LNCAP (cell line): ENCODE measurements around the gene LYZL6.

ENCODE experiments used
- TF ChIP-seq, protein P1 (sequence below): fragments of 450-650 bp; IDR thresholded peaks from 2 replicates; pipeline ENCODE4 v1.5.1; 2017; ENCODE audit warnings: mild to moderate bottlenecking

LYZL6 gene

DNA sequence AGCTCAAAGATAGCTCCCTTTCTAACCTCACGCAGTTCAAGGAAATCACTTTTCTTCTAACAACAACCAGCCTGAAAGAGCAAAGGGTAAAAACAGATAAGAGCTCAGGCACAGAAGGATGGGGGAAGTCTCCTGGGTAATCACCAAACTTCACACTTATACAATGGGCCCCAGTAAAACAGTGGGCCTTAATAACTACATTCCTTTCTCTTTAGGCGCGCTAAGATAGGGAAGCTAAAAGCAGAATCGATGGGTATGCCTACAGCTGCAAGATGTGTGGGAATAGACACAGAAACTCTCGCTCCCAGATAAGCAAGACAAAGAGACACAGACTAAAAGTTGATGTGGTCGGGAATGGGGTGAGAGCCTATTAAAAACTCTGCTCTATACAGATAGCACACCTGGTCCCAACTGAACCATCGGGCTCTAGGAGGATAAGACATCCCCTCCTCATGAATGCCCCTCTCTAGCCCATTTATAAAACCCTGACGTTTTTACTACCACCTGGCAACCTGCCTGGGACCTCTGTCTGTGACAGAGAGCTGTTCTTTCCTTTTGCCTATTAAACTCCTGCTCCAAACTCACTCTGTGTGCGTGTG lies 826 bp downstream of the LYZL6 start:
- TF ChIP-seq, protein P1, sequence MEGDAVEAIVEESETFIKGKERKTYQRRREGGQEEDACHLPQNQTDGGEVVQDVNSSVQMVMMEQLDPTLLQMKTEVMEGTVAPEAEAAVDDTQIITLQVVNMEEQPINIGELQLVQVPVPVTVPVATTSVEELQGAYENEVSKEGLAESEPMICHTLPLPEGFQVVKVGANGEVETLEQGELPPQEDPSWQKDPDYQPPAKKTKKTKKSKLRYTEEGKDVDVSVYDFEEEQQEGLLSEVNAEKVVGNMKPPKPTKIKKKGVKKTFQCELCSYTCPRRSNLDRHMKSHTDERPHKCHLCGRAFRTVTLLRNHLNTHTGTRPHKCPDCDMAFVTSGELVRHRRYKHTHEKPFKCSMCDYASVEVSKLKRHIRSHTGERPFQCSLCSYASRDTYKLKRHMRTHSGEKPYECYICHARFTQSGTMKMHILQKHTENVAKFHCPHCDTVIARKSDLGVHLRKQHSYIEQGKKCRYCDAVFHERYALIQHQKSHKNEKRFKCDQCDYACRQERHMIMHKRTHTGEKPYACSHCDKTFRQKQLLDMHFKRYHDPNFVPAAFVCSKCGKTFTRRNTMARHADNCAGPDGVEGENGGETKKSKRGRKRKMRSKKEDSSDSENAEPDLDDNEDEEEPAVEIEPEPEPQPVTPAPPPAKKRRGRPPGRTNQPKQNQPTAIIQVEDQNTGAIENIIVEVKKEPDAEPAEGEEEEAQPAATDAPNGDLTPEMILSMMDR: no peak

DNA sequence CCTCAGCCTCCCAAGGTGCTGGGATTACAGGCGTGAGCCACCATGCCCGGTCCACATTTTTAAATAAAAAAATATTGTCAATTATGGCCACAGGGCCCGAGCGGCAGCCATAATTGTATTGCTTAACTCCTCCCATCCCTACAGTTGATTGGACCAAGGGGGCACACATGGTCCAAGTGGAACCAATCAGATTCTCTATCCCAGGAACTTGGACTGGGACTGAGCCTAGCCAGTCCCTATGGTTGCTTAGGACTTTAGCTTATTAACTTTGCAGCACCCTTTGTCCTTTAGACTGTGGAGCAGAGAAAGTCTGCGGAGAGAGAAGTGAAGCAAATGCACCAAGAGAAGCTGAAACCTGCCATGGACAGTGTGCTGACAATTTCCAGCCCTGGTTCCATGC lies 7.5 kb downstream of the LYZL6 start:
- TF ChIP-seq, protein P1: no peak

DNA sequence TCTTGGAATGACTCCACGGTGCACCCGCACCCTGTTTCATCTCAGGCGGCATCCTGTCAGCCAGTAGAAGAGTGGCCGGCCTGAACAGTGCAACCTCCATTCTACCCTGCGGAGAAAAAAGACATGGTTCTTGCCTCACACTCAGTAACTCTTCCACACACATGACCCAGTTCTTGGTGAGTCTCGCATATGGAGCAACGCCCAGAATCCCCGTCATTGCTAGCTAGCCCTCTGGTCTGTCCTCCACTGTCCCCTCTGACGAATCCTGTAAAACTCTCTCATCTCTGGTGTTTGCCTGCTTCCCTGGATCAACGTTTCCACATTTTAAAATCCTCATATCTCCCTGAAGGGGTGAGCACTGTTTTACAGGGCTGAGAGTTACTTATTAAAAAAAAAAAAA lies 8.8 kb downstream of the LYZL6 start:
- TF ChIP-seq, protein P1: no peak

DNA sequence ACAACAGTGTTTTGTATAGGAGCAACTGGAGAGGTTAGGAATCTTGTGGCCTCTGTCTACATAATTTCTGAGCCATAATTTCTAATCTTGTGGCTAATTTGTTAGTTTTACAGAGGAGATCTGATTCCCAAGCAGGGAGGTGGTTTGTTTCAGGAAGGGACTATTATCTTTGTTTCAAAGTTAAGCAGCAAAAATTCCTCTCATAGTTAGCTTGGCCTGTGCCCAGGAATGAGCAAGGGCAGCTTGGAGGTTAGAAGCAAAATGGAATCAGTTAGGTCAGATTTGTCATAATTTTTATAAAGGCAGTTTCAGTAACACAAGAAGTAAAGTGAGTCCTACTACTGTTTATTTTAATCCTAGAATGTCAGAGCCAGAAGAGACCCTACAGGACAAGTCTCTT lies 10.9 kb downstream of the LYZL6 start:
- TF ChIP-seq, protein P1: no peak

DNA sequence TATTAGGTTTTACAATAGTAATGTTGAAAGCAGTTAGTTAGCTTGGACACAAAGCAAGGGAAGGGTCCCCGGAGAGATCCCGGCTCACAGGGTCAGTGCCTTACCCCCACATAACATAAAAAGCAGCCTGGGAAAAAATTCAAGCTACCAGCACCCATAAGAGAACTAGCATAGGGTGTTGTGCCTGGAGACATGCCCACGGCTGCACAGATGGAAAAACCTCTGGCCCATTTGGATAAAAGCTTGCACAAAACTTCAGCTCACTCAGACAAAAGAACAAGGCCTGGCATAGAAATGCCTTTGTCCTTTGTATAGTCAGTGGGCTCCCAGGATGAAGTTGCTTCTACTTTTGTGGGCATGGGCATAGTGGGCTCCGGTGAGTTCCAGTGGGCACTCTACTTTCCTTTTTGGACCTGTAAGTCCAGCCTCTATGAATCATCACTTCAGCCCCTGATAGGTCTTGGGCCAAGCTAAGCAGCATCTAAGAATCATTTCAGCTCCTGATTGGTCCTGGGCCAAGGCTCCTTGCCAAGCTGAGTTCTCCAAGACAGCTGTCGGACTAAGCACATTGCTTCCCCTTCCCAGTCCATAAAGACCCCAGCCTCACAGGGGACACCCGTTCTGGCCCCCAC lies 11.6 kb downstream of the LYZL6 start:
- TF ChIP-seq, protein P1: no peak

DNA sequence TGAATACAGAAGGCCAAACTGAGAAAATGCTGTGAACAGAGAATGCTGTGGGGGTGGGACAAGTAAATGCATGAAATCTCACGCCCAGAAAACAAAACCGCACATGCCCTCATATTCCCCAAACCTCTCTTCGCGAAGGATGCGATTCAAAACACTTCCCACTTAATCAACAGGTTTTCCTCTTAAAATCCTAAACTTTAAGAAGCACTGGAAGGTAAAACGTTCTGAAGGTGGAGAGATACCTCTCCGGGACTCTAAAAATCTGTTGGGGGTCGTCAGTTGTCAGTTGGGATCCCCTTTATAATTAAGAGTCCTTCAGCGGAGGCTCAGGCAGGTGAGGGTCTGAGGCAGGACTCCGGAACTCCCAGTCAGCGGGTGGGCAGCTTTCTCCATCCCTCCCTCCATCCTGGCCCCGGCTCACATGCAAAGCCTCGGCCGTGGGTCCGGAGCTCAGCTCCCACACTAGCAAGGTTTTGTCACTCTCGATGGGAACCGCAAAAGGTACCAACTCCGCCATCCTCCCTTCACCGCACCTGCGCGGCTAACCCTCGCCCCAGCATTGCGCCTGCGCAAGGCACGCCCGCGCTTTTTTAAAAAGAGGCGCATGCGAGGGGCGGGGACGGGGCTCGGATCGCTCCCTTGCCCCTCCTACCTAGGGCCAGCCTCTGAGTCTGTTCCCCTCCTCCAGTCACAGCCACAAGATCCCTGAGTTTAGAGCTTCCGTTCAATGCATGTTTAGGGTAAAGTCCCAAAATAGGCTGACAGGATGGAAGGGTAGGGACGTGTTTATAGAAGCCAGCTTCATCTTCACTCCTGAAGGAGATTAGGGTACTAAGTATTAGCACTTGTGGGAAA lies 13.1 kb downstream of the LYZL6 start, which contains the start of gene RDM1:
Gene RDM1 (minus strand): TSS at position 563 of the 855 bp plus-strand sequence. CDS start 46 bp downstream, at position 517.
- TF ChIP-seq, protein P1: no peak

DNA sequence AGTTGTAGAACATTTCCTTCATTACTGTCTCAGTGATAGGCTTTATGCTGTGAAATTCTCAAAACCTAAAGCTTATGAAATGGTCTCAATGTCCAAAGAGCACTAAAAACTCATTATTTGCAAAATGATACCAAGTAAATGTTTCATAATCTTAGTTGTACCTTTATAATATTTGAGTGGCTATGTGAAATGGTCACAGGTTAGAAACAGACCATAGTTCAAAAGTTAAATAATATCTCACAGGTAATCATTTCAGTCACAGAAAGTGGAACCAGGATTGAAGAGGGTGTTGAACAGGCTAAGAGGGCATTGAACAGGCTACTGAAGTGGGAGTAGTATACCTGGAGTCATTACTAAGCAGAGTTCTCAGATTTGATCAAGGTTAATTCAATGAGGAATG lies 15.8 kb downstream of the LYZL6 start:
- TF ChIP-seq, protein P1: no peak
